Left ventricle myocardium inferior (tissue), 1 donor: ENCODE data around the gene DCHS1. TPM values are rescaled to one million over a fixed set of nuclear protein-coding genes. Genes with fewer than 3 reads are reported as not detected.

ENCODE experiments used
- DNase-seq: peaks from one replicate; pipeline ENCODE4 v3.0.0-alpha.2; 2020
- H3K27ac ChIP-seq: fragments of 200-600 bp; replicated peaks from 2 replicates; pipeline ENCODE4 v1.8.0; 2021
- H3K27me3 ChIP-seq: fragments of 200-600 bp; 2 replicates; pipeline ENCODE4 v1.8.0; 2021; ENCODE audit warnings: low read depth
- H3K36me3 ChIP-seq: fragments of 200-600 bp; 2 replicates; pipeline ENCODE4 v1.8.0; 2021
- H3K4me1 ChIP-seq: fragments of 200-600 bp; 2 replicates; pipeline ENCODE4 v1.8.0; 2021
- H3K4me3 ChIP-seq: fragments of 200-600 bp; 2 replicates; pipeline ENCODE4 v1.8.0; 2021; ENCODE audit warnings: mild to moderate bottlenecking, moderate library complexity
- H3K9me3 ChIP-seq: fragments of 200-600 bp; replicated peaks from 2 replicates; pipeline ENCODE4 v1.8.0; 2021
- CTCF ChIP-seq: fragments of 200-600 bp; IDR thresholded peaks from 2 replicates; pipeline ENCODE4 v1.8.0; 2021; ENCODE audit warnings: antibody characterized with exemption, mild to moderate bottlenecking, borderline replicate concordance
- intact Hi-C: fragments of 100-400 bp; cut with micrococcal nuclease; formaldehyde crosslinking; loops from one replicate; pipeline ENCODE4 v1.11.0; 2022
- total RNA-seq: library from RNA; stranded (reverse); fragmentation: NEBNext Ultra II Directional; extraction: Animal tissue kit (Norgen Biotek cat#: 25700); gene quantifications from one replicate; pipeline ENCODE4 v1.2.1, GENCODE V29; 2021
- donor health status: DM: no; HTN: yes; CAD: no; lungs with severe emphysema.

The DCHS1 gene
- total RNA-seq, 1 donor from 2014 or later = 9.5 TPM

GRCh38 chr11:6610591-6610990 lies 45.0 kb downstream of the DCHS1 start:
- H3K36me3 ChIP-seq = peaks cover 49% of the 10 kb centered on the region
- peak overlapping the region; percentile 83 for H3K4me3 ChIP-seq
- DNase-seq = no peak
- intact Hi-C loops = no loop called here
- H3K4me1 ChIP-seq = peaks cover 75% of the 10 kb centered on the region
- H3K27me3 ChIP-seq = no peaks in the 10 kb centered on the region
- H3K27ac ChIP-seq = peak overlapping the region; percentile 99
- no peak for TF ChIP-seq CTCF
- no peaks in the 10 kb centered on the region for H3K9me3 ChIP-seq

DNA sequence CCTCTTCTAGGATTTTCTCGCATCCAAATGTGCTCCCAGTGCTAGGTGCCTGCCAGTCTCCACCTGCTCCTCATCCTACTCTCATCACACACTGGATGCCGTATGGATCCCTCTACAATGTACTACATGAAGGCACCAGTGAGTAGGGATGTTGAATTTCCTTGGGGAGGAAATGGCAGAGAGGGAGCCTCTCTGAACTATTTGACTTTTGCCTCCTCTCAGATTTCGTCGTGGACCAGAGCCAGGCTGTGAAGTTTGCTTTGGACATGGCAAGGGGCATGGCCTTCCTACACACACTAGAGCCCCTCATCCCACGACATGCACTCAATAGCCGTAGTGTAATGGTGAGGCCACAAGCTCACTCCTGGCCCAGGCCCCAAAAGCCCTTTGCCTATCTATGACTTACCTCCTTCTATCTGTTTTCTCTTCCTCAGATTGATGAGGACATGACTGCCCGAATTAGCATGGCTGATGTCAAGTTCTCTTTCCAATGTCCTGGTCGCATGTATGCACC lies 46.0 kb downstream of the DCHS1 start:
- H3K27ac ChIP-seq = peak overlapping the region; percentile 7
- no peak for TF ChIP-seq CTCF
- H3K4me1 ChIP-seq = peaks cover 85% of the 10 kb centered on the region
- H3K4me3 ChIP-seq = no peak overlapping the region
- intact Hi-C loops = no loop called here
- no peak for DNase-seq
- H3K27me3 ChIP-seq = no peaks in the 10 kb centered on the region
- H3K36me3 ChIP-seq = peaks cover 38% of the 10 kb centered on the region
- H3K9me3 ChIP-seq = no peaks in the 10 kb centered on the region

GRCh38 chr11:6608726-6609501 lies 46.7 kb downstream of the DCHS1 start:
- Histone ChIP-seq H3K27ac (peak overlapping the region; percentile 98), H3K36me3 (peaks cover 38% of the 10 kb centered on the region), H3K4me1 (peaks cover 92% of the 10 kb centered on the region), H3K27me3 (no peaks in the 10 kb centered on the region), H3K9me3 (no peaks in the 10 kb centered on the region), H3K4me3 (no peak overlapping the region)
- intact Hi-C loops = no loop called here
- no peak for DNase-seq
- TF ChIP-seq CTCF = no peak

GRCh38 chr11:6608011-6608410 lies 47.6 kb downstream of the DCHS1 start:
- no peak for DNase-seq
- H3K4me3 ChIP-seq = peak overlapping the region; percentile 90
- H3K36me3 ChIP-seq = peaks cover 38% of the 10 kb centered on the region
- H3K27ac ChIP-seq = peak overlapping the region; percentile 98
- H3K4me1 ChIP-seq = peaks cover 93% of the 10 kb centered on the region
- TF ChIP-seq CTCF = no peak
- no peaks in the 10 kb centered on the region for H3K9me3 ChIP-seq
- intact Hi-C loops = no loop called here
- H3K27me3 ChIP-seq = no peaks in the 10 kb centered on the region

DNA sequence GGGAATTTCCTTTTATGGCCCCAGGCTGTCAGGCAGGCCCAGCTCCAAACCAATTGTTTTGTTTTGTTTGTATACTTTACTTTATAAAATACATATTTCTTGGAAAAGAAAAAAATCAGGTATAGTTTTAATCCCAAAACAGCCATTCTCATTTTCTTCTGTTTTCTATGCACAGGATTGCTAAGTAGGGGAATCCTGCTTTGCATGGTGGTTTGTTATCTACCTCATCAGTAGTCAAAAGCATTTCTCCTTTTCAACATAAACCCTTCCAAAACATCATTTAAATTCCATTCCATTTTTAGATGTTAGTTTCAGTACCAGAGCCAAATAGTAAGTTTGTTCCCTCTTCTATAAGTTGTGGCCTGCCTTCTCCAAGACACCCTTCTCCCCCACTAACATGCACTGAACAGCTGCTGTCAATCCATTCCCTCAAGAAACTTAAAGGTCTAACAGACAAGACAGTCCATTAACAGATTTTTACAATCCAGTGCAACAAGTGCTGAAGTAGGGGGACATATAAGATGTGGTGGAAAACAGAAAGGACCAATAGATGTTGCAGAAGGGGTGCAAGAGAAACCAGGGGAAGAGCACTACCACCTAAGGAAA lies 48.3 kb downstream of the DCHS1 start:
- no peaks in the 10 kb centered on the region for H3K27me3 ChIP-seq
- peaks cover 38% of the 10 kb centered on the region for H3K36me3 ChIP-seq
- peak overlapping the region; percentile 98 for H3K27ac ChIP-seq
- intact Hi-C loops = loop anchor here (2.0 kb wide), 1 partner anchor 76 kb away; the partner anchor contains the start of gene MRPL17
- no peak for TF ChIP-seq CTCF
- peaks cover 93% of the 10 kb centered on the region for H3K4me1 ChIP-seq
- H3K4me3 ChIP-seq = peak overlapping the region; percentile 90
- no peak for DNase-seq
- H3K9me3 ChIP-seq = no peaks in the 10 kb centered on the region
